GM19025 (cell line): ENCODE results near the gene PIP4K2A.

Experiments
- ATAC-seq: cut with Tn5 transposase; IDR thresholded peaks from one replicate; pipeline ENCODE4 v1.9.1; 2021; ENCODE audit warnings: mild to moderate bottlenecking, low read depth, moderate library complexity; ENCODE audit not compliant: unreplicated experiment

PIP4K2A gene

DNA sequence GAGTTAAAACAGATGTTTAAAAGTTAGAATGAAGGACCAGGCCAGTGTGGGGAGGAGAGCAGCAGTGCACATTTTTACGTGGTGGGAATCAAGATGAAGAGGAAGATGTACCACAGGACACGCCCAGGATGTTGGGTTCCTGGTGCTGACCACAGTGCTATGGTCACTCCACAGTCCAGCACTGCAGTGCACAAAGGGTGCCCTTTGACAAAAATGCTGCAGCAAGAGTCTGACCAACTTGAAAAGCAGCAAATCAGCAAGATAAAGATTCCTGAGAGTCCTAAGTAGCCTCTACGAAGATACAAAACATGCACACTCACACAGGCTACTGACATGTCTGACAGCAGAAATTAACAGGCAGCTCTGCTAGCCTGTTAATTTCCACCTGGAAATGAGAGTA is 107.1 kb downstream of the PIP4K2A start:
- ATAC-seq = no peak

DNA sequence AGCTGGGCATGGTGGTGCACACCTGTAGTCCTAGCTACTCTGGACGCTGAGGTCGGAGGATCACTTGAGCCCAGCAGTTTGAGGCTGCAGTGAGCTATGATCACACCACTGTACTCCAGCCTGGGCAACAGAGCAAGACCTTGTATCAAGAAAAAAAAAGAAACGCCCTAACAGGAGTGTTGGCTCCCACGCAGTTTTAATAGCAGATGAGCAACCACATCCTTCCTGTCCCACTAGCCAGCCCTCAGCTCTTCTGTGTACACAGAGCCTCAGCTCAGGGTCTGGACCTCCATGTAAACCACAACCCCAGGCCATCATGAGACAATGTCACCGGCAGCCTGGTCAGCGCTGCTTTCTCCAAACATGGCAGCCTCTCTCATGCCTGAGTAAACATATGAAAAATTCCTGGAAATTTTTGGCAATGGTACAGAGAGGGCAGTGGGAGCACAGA is 108.2 kb downstream of the PIP4K2A start:
- ATAC-seq = peak; percentile 97

DNA sequence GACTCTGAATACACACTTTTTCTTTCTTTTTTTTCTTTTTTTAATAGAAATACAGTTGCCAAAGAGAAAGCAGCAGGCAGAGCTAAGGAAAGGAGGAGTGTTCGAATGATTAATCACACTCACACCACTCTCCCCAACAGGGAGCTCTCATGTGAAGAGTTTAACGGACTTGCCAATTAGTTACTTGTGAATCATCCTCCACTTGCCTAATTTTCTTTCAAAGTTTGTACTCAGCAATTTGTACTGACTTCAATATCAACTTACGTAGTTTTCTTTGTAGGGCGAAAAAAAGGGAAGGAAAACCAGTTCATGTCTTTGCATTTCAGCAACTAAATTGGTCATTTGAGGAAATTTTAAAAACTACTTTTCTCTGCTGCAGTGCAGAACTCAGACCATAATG is 109.2 kb downstream of the PIP4K2A start:
- ATAC-seq = peak; percentile 20

DNA sequence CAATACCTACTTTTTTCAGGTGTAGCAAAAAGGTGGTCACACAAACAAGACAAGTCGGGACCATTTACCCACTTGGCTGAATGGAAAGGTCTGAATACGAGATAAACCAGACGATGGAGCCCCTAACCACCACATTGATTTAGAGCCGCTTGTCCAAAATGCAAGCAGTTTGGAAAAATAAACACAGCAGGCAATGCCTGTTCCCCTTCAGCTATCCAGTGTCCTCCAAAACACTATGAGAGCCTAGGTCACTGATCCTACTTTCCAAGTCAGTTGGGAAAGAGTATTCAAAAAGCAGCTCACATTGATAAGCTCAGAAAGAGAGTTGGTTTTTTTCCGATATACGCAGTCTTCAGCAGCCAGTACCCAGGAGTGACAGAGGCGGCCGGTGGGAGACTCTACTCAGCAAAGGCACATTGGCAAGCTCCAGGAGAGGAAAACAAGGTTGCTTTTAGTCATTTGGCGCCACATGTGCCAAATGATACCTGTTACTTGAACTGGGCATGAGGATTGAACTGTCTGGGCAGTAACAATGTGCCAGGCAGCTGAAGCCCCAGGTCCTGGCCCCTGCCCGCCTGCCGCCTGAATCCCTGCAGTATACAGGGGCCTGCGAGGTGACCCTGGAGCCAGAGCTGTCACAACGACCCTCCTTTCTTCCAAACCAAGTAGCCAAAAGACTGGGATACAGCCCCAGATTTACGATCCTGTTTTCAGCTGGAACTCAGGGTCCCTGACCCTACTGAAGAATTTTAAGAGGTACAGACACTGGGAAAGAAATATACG is 109.8 kb downstream of the PIP4K2A start:
- ATAC-seq = no peak

DNA sequence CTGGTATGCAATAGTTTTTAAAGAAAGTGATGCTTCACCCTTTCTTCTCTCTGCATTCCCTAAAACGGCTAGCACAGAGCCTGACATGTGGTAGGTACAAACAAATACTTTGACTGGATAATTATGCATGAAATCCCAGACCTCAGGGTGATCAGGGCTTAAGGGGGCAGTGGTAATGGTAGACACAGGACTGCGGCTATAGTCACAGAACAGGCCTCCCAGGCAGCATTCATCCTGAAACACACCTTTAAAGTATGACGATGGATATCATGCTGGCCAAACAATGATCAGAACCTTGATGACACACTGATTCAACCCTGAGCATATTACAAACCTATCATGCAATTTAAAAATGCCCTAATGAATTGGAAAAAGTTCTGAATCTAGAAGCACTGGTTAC is 110.8 kb downstream of the PIP4K2A start:
- no peak for ATAC-seq

DNA sequence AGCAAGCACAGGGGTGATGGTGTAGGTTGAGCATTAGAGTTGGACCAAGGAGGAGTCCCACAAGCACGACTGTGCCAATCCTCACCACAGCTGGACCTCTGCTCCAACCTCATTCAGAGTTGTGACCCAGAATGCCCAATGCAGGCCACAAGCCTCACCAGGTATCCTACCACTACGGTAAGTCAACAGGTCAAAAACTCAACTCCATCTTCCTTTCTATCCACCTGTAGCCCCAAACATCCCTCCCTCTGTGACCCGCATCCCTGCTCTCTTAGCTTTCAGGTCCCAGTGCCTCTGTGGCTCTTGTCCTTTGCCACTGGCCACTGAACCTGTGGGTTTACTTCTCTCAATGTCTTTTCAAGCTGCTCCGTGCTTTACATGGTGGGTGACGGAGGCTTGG is 112.8 kb downstream of the PIP4K2A start:
- no peak for ATAC-seq

DNA sequence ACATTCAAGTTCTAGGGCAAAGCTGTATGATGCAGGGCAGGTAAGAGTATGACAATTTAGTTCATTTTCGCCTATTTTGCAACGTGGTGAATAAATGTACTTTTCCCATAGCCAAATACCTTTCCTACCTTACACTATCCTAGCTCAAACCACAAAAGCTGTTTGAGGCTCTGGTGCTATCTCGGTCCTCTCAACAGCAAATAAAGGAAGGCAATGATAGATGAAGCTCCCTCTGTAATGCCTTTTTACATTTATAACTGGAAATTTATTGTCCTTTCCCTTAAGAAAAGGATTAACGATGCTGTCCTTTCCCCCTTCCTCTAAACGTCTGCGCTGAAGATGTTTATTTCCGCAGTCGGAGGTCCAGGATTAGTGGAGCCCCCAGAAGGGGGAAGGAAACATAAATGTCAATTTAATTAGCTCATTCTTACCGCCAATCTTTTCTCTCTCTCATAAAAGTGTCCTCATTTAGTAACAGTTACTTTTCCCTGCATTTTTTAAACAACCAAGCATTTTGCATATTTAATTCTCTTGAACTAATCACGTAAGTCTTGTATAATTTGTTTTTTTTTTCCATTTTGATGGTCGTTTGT is 114.6 kb downstream of the PIP4K2A start:
- no peak for ATAC-seq

DNA sequence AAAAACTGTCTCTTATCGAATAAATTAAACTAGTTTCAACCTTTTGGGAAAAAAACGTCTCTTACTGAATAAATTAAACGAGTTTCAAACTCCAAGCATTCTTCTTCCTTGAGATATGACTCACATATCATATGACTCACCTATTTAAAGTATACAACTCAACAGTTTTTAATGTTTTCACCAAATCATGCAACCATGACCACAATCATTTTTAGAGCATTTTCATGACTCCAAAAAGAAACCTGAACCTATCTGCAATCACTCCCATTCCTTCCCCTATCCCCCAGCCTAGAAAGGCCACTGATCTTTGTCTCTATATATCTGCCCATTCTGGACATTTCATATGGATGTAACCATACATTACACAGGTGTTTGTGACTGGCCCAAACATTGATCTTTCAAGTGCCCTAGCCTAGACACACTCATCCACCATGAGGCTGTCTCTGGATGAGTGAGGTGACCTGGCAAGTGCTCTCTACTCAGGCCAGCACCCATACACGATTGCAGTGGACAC is 115.3 kb downstream of the PIP4K2A start:
- no peak for ATAC-seq

DNA sequence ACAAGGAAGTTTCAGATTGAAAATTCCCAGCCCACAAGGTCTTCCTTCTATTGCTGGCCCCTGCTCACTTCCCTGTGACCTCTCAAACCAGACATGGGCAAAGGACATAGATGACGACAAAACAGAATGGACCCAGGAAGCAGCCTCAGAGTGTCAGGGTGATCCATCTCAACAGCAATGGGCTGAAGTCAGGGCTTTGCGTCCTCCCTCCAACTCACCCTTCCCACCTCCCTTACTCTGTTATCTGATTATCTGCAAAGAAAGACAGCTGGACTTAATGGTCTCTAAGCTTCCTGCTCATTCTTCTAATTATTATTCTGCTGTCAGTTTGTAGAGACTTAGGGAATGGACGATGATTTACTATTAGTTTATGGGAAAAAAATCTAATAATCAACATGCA is 115.9 kb downstream of the PIP4K2A start:
- no peak for ATAC-seq

DNA sequence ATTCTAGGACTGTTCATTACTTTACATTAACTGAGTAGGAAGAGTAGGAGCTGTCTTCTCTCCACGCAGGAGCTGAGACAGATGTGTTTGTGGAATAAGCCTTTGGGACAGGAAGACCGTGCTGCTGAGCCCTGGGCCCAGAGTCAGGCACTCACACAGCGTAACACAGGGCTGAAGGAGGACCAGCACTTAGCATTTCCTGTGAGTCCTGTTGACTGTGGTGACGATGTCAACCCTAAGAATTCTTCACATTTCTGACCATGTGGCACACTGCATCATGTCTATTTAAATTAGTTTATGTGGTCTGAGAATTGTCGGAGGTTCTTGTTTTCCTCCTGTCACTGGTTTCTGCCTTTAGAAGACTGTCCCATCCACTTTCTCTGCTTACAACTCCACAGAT is 117.2 kb downstream of the PIP4K2A start:
- peak; percentile 48 for ATAC-seq

DNA sequence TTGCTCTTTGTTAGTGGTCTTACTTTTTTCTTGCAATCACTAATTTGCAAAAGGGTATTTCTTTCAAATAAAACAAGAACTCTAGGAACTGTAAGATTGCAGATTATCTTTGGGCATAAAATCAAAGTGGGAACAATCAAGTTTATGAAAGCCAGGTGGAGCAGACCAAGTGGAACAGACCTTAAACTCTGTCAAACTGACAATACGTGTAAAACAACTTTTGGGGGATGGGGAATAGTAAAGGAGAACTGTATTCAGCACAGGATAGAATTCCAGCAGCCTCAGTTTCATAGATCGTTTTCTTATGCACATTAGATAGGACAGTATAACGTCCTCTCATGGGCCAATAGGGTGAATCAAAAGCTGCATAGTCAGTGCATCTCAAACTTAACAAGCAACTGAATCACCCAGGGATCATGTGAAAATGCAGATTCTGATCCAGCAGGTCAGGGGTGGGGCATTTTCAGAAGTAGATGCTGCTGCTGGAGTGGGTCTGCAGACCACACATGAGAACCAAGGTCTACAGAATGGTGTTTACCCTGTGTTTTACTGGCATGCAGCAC is 120.7 kb downstream of the PIP4K2A start:
- ATAC-seq = no peak

DNA sequence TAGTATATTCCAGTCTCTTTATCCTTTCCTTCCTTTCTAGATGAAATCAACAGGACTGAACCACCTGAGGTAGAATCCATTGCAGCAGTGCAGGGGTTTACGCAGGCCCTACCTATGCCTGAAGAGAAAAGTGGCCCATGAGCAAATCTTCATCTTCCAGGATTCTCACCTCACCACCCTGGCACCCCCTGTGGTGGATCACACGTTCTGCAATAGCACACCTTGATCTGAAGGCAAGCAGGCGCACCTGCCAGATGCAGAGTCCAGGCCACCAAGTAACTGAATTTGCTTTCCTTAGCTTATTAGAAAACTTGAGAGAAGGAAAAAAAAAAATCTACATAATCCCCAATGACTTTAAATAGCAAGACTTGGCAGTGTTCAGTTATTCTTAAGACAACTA is 121.4 kb downstream of the PIP4K2A start:
- ATAC-seq = no peak

DNA sequence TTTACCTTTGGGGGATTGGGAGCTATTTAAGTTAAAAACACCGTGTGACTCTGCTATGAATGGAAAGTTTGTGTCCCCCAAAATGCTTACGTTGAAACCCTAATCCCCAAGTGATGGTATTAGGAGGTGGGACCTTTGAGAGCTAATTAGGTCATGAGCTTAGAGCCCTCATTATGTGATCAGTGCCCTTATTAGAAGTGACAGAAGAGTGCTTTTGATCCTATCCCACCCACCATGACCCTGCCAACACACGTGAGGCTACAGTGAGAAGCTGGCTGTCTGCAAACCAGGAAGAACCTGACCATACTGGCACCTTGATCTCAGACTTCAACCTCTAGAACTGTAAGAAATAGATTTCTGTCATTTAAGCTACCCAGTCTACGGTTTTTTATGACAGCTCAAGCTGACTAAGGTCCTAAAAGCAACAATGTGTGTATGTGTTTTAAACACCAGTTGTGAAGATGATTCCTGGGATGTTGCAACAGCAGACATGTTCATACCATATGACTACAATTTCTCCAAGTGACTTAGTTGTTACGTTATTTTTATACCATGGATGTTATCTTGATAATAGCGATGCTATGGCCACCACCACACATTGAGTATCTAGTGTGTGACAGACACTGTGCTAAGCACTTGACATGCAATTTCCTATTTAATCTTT is 124.4 kb downstream of the PIP4K2A start:
- ATAC-seq = no peak

DNA sequence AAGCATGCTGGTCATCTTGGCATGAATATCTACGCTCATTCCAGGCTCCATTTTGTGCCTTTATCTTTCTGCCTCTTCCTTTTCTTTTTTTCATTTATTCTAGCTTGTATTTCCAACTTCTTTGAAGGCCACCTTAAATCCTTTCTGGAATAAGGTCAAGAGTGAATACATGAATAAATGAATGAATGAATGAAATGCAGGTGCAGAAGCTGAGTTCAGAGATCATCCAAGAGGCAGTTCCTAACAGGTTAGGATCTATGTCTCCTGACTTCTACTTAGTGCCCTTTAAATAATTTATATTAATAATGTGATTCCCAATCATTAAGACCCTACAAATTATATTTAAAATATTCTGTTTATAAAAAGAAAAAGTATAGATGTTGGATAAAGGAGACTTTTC is 125.9 kb downstream of the PIP4K2A start:
- ATAC-seq = no peak

DNA sequence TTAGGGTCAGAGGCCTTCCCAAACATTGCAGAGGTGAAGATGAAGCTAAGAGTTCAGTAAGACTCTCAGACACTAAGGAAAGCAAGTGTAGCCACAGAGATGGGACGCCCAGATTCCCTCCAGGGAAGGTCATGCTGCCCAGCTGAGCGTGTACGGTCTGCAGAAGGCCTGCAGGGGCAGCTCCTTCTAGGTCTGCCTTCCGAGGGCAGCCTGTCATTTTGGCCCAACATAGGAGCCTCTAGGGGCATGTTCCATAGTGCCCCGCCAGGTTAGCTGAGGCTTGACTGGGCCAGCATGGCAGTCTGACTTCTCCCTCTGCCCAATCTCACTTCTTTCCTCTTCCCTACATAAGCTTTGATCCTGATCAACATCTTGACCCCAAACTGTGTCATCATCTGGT is 130.7 kb downstream of the PIP4K2A start:
- ATAC-seq = no peak

DNA sequence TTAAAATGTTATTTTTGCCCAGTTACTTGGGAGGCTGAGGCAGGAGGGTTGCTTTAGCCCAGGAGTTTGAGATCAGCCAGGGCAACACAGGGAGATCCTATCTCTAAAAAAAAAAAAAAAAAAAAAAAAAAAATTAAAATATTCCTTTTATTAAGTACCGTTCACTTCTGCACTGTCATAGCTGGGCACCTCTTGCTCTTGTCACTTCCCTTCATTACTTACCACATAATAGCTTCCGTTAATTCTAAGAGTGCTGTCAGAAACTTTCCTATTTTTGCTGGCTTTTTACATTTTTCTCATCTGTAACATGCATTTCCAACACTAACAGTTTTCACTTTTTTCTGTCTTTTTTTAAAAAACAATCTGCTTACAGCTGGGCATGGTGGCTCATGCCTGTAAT is 132.9 kb downstream of the PIP4K2A start:
- no peak for ATAC-seq

DNA sequence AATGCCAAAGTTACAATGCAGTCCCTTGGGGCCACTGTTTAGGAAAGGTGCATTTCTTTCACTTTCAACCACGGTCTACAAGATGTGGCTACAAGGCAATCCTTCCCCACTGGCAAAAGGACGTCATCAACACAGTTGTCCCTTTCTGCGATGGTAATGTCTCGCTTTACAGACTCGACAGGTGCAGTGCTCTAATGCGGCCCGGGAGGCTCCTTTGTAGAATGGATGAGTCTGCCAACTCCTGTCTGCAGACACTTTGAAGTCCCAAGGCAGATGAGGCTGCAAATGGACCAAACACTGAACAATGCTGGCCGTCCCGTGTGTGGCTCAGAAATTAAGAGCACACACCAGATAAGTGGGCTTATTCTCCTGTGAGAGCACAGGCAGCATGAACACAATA is 133.7 kb downstream of the PIP4K2A start:
- ATAC-seq = no peak

DNA sequence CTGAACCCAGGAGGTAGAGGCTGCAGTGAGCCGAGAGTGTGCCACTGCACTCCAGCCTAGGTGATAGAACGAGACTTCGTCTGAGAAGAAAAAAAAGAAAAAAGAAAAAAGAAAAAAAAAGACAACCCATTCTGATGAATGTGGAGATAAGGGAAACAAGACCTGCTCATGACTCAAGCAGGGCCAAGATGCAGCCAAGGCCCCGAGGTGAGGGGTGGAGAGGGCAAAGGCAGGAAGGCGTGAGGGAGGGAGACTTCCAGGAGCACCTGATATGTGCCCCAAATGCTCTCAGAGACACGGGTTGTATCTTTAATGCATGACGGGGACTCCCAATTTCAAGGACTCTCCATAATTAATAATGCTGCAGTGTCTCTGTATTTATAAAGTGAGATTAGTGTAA is 134.6 kb downstream of the PIP4K2A start:
- no peak for ATAC-seq

DNA sequence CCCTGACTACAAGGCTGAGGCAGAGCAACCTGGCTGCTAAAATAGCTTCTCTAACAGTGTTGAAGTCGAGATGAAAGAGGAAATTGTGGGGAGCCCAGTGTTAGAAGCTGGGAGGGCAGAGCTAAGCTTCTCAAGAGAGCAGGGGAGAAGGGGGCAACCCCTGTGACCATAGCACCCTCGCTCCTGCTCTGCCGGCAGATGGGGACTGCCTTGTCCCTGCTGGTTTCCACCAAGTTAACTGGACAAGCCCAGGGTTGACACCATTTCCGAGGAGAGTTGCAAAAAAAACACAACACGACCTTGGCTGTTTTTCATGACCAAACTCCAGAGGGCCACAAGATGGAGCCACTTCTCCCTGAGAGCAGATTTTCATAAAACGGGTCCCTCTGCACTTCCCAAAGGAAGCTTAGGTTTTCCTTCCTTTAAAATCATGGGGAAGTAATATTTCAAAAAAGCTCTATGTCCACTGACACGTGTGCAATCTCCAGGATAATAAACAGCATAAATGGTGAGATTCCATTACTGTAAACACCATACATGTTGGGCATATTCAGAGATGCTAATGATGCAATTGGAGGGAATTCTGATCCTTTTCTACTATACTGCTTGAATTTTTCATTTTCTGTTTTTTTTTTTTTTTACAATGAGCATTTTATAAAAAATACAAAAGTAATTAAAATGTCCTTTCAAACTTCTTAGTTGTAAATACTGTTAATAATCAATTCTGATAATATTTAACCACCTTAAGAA is 140.4 kb downstream of the PIP4K2A start:
- ATAC-seq = no peak

DNA sequence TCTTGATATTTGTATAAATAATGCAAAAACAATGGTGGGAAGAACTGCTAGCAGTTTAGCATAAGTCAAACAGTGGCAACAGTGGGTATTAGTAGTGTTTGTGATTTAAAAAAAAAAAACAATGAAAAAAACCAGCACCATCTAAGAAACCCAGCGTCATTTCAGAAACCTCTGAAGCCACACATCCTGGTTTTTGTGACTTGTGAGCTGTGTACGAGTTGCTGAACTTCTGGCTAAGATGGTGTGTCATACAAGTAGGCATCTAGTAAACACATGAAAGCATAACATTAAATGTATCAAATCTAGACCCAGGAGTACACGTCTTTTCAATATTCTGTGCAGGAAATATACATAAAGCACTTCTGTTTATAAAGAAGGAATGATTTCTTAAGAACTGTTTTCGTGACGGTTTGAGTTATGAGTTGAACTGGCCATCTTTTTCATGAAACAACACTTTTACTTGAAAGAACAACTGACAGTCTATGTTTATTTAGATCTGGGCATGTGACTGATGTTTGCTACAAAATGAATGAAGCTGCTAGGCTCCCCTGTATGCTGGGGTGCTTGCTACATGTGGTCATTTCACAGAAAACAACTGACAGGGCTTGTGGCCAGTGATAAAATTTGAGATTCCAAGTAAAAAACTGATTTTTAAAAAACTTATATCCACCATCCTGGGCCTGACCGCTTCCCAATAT is 143.5 kb downstream of the PIP4K2A start:
- ATAC-seq = no peak
